T-helper 2 cell treated with Interferon-gamma antibody and Interleukin-4, amounts not matched to agents 5 μg/mL and 100 μg/mL, for 36 hours (primary cell): ENCODE data around the gene GUCY2F.

Experiments
- DNase-seq: peaks from one replicate; pipeline ENCODE4 v3.0.0; 2021; ENCODE audit warnings: low spot score
- H3K27ac Mint-ChIP-seq: one replicate; pipeline ENCODE4 v1.8.0; 2021; ENCODE audit warnings: mild to moderate bottlenecking, mixed read lengths
- H3K27me3 Mint-ChIP-seq: one replicate; pipeline ENCODE4 v1.8.0; 2021; ENCODE audit warnings: low read depth, mixed read lengths
- H3K36me3 Mint-ChIP-seq: one replicate; pipeline ENCODE4 v1.8.0; 2021; ENCODE audit warnings: low read depth, mixed read lengths
- H3K4me1 Mint-ChIP-seq: one replicate; pipeline ENCODE4 v1.8.0; 2021; ENCODE audit warnings: low read depth, mixed read lengths
- H3K4me3 Mint-ChIP-seq: one replicate; pipeline ENCODE4 v1.8.0; 2022; ENCODE audit warnings: mild to moderate bottlenecking, moderate library complexity, mixed read lengths
- H3K9me3 Mint-ChIP-seq: one replicate; pipeline ENCODE4 v1.8.0; 2021; ENCODE audit warnings: mixed read lengths

GUCY2F gene

DNA sequence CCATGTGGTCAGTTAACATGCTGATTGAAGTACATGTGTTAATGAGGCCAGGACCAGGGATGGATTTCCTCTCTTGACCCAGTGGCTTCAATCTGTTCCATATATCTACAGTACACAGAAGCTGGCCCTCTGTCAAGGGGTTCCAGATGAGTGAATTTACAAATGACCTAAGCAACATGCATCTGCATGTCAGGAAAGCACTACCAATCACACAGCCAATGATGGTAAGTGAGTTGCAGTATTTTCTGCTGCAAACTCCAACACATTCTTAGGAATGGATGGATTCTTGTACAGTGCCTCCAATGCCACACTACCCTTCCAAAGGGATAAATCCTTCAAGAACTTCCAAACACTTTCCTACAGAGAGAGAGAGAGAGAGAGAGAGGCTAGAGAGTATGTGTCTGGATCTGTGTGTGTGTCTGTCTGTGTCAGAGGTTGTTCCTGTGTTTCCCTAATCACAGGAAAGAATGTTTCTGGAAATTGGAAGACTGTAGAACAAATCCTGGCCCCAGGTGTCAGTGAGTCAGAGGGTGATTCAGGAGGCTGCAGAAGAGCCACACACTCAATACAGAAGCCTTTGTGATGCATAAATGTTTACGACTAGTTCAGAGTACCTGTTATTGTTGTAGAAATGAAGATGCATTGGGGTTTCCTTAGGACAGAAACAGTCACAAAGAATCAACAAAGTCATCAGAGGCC, 107.5 kb downstream of the GUCY2F start:
- Mint-ChIP-seq H3K9me3 (no peaks in the 10 kb centered on the region), H3K27ac (no peak overlapping the region), H3K4me3 (no peak overlapping the region), H3K36me3 (no peaks in the 10 kb centered on the region), H3K4me1 (no peaks in the 10 kb centered on the region), H3K27me3 (no peaks in the 10 kb centered on the region)
- DNase-seq: no peak

DNA sequence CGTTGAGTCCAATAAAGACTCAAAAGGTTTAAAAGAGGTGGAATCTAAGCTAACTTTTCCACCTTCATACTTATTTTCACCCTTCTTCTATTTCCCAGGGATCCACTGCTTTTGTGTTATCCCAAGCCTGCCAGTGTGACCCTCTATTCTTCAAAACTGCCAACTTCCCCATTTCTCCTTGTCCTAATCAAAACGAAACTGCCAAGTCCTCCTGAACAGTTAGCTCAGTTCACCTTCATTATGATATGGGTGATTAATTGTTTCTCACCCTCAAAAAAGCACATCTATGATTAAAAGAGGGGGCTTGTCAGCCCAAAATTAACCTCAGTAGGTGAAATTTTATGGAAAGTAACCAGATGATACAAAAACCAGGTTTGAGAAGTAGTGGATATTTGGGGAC, 108.4 kb downstream of the GUCY2F start:
- H3K36me3 Mint-ChIP-seq: no peaks in the 10 kb centered on the region
- H3K9me3 Mint-ChIP-seq: no peaks in the 10 kb centered on the region
- no peaks in the 10 kb centered on the region for H3K4me1 Mint-ChIP-seq
- DNase-seq: no peak
- H3K4me3 Mint-ChIP-seq: no peak overlapping the region
- H3K27ac Mint-ChIP-seq: no peak overlapping the region
- H3K27me3 Mint-ChIP-seq: no peaks in the 10 kb centered on the region

GRCh38 chrX:109372716-109373115, 109.2 kb downstream of the GUCY2F start:
- no peak overlapping the region for H3K27ac Mint-ChIP-seq
- H3K4me1 Mint-ChIP-seq: no peaks in the 10 kb centered on the region
- H3K36me3 Mint-ChIP-seq: no peaks in the 10 kb centered on the region
- H3K27me3 Mint-ChIP-seq: no peaks in the 10 kb centered on the region
- H3K4me3 Mint-ChIP-seq: no peak overlapping the region
- DNase-seq: no peak
- no peaks in the 10 kb centered on the region for H3K9me3 Mint-ChIP-seq

GRCh38 chrX:109372291-109372690, 109.6 kb downstream of the GUCY2F start:
- Mint-ChIP-seq H3K27ac (no peak overlapping the region), H3K4me3 (no peak overlapping the region), H3K36me3 (no peaks in the 10 kb centered on the region), H3K9me3 (no peaks in the 10 kb centered on the region), H3K27me3 (no peaks in the 10 kb centered on the region), H3K4me1 (no peaks in the 10 kb centered on the region)
- no peak for DNase-seq

GRCh38 chrX:109362101-109362500, 119.8 kb downstream of the GUCY2F start:
- H3K4me3 Mint-ChIP-seq: no peak overlapping the region
- H3K27ac Mint-ChIP-seq: no peak overlapping the region
- DNase-seq: no peak
- H3K27me3 Mint-ChIP-seq: no peaks in the 10 kb centered on the region
- no peaks in the 10 kb centered on the region for H3K4me1 Mint-ChIP-seq
- no peaks in the 10 kb centered on the region for H3K36me3 Mint-ChIP-seq
- no peaks in the 10 kb centered on the region for H3K9me3 Mint-ChIP-seq

DNA sequence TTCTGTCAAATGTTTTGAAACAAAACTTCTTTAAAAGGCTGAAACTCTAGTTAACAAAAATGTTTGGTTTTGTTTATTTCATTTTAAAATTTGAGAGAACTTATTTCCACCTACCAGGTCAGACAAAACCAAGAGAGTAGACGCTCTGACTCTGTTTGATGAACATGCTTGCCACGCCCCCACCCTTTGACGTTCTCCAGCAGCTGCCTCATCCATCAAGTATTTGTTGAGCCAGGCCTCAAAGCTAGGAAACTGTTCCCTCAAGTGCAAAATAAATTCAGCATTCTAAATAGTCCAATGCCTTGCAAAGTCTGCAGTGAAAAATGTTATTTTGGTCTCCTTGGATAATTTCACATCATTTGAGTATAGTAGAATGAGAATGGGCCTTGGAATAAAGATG, 121.6 kb downstream of the GUCY2F start:
- H3K27ac Mint-ChIP-seq: no peak overlapping the region
- no peaks in the 10 kb centered on the region for H3K4me1 Mint-ChIP-seq
- no peaks in the 10 kb centered on the region for H3K27me3 Mint-ChIP-seq
- H3K4me3 Mint-ChIP-seq: no peak overlapping the region
- no peaks in the 10 kb centered on the region for H3K36me3 Mint-ChIP-seq
- no peaks in the 10 kb centered on the region for H3K9me3 Mint-ChIP-seq
- no peak for DNase-seq

GRCh38 chrX:109357706-109358105, 124.2 kb downstream of the GUCY2F start:
- Mint-ChIP-seq H3K27ac (no peak overlapping the region), H3K36me3 (no peaks in the 10 kb centered on the region), H3K9me3 (no peaks in the 10 kb centered on the region), H3K27me3 (no peaks in the 10 kb centered on the region), H3K4me3 (no peak overlapping the region), H3K4me1 (no peaks in the 10 kb centered on the region)
- DNase-seq: no peak

GRCh38 chrX:109356684-109357083, 125.2 kb downstream of the GUCY2F start:
- H3K4me1 Mint-ChIP-seq: no peaks in the 10 kb centered on the region
- H3K36me3 Mint-ChIP-seq: no peaks in the 10 kb centered on the region
- no peak for DNase-seq
- H3K27ac Mint-ChIP-seq: no peak overlapping the region
- no peak overlapping the region for H3K4me3 Mint-ChIP-seq
- no peaks in the 10 kb centered on the region for H3K27me3 Mint-ChIP-seq
- H3K9me3 Mint-ChIP-seq: no peaks in the 10 kb centered on the region

- DNase-seq: no peak
- Mint-ChIP-seq H3K9me3 (no peaks in the 10 kb centered on the region), H3K4me3 (no peak overlapping the region), H3K36me3 (no peaks in the 10 kb centered on the region), H3K27ac (no peak overlapping the region), H3K4me1 (no peaks in the 10 kb centered on the region), H3K27me3 (no peaks in the 10 kb centered on the region)
Observed at GRCh38 chrX:109352066-109352588, 129.8 kb downstream of the GUCY2F start.

DNA sequence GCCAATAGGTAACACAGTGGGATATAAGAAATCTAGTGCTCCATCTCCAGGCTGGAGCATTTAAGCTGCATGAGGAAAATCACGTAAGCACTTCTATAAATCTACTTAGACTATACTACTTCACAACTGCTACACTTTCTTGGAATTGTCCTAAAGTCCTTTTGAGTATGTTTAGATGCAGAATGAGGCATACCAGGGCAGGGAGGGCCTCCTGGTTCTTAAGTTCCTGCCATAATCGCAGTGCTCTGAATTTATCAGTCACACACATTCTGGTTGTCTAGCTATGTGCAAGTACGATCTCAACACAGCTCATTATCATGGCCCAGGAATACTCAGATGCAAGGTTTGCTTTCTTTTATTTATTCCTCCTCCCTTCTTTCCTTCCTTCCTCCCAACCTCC, 130.3 kb downstream of the GUCY2F start:
- no peaks in the 10 kb centered on the region for H3K27me3 Mint-ChIP-seq
- H3K27ac Mint-ChIP-seq: no peak overlapping the region
- no peak overlapping the region for H3K4me3 Mint-ChIP-seq
- no peaks in the 10 kb centered on the region for H3K36me3 Mint-ChIP-seq
- no peaks in the 10 kb centered on the region for H3K9me3 Mint-ChIP-seq
- DNase-seq: no peak
- no peaks in the 10 kb centered on the region for H3K4me1 Mint-ChIP-seq

DNA sequence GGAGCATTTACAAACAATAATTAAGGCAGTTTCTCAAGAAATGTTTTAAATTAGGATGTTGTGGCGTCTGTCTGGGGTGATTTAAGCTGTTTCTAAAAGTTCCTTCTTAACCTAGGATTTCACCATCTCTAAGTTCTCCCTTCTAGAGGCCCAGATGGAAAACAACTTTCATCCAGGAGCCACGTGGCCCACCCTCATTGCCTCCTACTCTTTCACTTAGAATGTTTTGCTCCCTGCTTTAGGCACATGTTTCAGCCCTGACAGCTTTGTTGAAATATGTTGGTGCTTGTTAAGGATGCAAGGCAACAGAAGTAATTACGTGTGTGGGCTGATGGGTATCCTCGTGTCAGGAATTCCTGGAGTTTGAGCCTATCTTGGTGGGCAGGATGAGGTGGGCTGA, 131.3 kb downstream of the GUCY2F start:
- Mint-ChIP-seq H3K36me3 (no peaks in the 10 kb centered on the region), H3K27ac (no peak overlapping the region), H3K4me1 (no peaks in the 10 kb centered on the region), H3K27me3 (no peaks in the 10 kb centered on the region), H3K4me3 (no peak overlapping the region), H3K9me3 (no peaks in the 10 kb centered on the region)
- no peak for DNase-seq

GRCh38 chrX:109350051-109350450, 131.8 kb downstream of the GUCY2F start:
- H3K36me3 Mint-ChIP-seq: no peaks in the 10 kb centered on the region
- H3K9me3 Mint-ChIP-seq: no peaks in the 10 kb centered on the region
- no peaks in the 10 kb centered on the region for H3K4me1 Mint-ChIP-seq
- H3K27ac Mint-ChIP-seq: no peak overlapping the region
- H3K4me3 Mint-ChIP-seq: no peak overlapping the region
- no peaks in the 10 kb centered on the region for H3K27me3 Mint-ChIP-seq
- no peak for DNase-seq

DNA sequence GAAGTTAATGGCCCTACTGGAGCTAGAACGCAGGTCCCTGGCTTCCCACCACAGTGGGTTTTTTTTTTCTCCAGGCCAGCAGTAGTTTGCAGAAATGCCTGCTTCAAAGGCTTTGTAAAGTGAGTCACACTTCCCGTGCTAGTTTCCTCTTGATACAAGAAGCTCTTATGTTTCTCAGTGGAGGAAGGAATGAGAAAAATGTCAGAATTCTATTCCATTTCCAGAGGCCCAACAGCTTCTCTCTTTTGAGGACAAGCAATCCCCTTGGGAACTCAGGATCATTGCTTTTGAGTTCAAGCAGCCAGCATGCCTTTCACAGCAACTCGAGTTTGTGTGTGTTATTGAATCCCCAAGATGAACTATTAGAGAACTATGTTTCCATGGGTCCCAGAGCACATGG, 134.3 kb downstream of the GUCY2F start:
- H3K27ac Mint-ChIP-seq: no peak overlapping the region
- no peaks in the 10 kb centered on the region for H3K36me3 Mint-ChIP-seq
- H3K9me3 Mint-ChIP-seq: no peaks in the 10 kb centered on the region
- no peak overlapping the region for H3K4me3 Mint-ChIP-seq
- no peak for DNase-seq
- H3K4me1 Mint-ChIP-seq: no peaks in the 10 kb centered on the region
- no peaks in the 10 kb centered on the region for H3K27me3 Mint-ChIP-seq

- no peaks in the 10 kb centered on the region for H3K9me3 Mint-ChIP-seq
- no peak overlapping the region for H3K27ac Mint-ChIP-seq
- H3K4me1 Mint-ChIP-seq: no peaks in the 10 kb centered on the region
- H3K36me3 Mint-ChIP-seq: no peaks in the 10 kb centered on the region
- no peaks in the 10 kb centered on the region for H3K27me3 Mint-ChIP-seq
- no peak for DNase-seq
- no peak overlapping the region for H3K4me3 Mint-ChIP-seq
Observed at GRCh38 chrX:109346491-109346890, 135.4 kb downstream of the GUCY2F start.

DNA sequence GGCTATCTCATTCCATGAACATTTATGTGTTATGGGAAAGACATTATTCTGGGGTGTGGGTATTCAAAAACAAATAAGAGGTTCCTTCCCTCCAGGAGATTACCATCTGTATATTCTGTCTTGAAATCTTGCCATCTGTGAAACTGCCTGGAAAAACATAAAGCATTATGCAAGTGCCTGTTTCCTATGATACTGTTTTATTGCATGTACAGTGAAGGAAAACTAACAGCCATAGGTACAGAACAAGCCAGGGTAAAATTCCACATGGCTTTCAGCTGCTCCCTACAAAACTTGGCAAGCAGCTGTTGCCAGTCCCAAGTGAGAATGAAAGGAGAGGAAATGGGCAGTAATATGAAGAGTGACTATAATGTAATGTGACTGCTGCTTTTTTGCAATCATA, 136.0 kb downstream of the GUCY2F start:
- no peaks in the 10 kb centered on the region for H3K4me1 Mint-ChIP-seq
- no peak for DNase-seq
- H3K27ac Mint-ChIP-seq: no peak overlapping the region
- H3K4me3 Mint-ChIP-seq: no peak overlapping the region
- no peaks in the 10 kb centered on the region for H3K36me3 Mint-ChIP-seq
- no peaks in the 10 kb centered on the region for H3K9me3 Mint-ChIP-seq
- H3K27me3 Mint-ChIP-seq: no peaks in the 10 kb centered on the region
